ENCODE measurements around the gene PPP1CC.

The PPP1CC gene

GRCh38 chr12:110720516-110720915 lies 22.2 kb downstream of the PPP1CC start:
- no peak for DNase-seq

- DNase-seq = no peak
These were observed 24.3 kb downstream of the PPP1CC start for GRCh38 chr12:110718222-110718908.

GRCh38 chr12:110717037-110717436 lies 25.7 kb downstream of the PPP1CC start:
- DNase-seq = no peak

DNA sequence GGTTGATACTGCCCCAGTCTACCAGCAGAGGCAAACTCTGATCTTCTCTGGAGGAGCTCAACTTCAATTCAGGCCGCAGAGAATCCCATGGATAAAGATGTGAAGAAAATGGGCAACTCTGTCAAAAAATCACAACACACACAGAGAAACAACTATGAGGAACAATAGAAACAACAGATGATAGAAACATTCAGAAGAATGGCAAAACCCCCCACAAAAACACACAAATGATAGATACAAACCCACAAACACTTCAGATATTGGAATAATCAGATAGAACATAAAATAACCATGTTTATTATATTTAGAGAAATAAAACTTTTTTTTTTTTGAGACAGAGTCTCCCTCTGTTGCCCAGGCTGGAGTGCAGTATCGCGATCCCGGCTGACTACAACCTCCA lies 33.8 kb downstream of the PPP1CC start:
- DNase-seq = no peak

GRCh38 chr12:110705309-110705708 lies 37.4 kb downstream of the PPP1CC start:
- no peak for DNase-seq

DNA sequence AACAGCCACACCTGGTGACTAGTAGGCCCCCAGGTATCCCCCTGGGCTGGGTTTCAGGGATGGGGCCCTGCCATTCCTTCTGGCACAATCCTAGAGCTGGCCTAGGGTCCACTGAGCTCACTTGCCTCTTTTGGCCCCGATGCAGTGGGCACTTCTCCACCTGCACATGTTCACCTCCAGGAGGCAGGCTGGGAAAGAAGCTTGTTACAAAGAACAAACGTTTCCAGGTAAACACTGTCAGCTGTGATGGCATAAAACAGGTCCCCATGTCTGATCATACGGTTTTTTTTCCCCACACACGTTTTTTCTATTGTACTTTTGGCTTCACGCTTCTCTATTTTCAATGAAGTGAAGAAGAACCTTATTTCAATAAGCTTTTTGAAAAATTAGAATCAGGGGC lies 37.9 kb downstream of the PPP1CC start:
- no peak for DNase-seq

DNA sequence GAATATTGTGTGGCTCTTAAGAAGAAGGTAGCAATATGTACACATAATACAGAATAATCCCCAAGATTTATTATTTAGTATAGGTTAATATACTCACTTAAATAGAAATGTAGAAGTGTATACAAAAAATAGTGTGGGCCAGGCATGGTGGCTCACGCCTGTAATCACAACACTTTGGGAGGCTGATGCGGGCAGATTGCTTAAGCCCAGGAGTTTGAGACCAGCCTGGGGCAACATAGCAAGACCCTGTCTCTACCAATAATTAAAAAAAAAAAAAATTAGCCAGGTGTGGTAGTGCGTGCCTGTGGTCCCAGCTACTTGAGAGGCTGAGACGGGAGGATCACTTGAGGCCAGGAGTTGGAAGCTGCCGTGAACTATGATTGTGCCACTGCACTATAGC lies 38.5 kb downstream of the PPP1CC start:
- DNase-seq = no peak

DNA sequence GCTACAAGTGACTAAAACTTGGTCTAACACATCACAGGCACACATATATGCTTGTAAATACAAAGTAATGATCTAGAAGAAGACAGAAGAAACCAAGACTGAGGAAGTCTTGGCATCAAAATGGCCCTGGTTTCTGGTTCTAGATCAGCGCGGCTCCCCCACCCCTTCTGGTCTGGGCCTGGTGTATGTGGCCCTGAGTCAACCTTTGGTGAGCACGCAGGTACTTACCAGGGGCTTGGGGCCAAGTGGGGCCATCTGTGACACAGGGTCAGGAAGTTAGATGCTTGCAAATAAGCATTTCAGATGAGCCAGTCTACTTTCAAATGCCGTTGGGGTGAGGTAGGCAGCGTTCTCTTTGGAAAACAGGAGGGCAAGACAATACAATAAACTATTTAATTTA lies 40.6 kb downstream of the PPP1CC start:
- no peak for DNase-seq

GRCh38 chr12:110699591-110700445 lies 42.9 kb downstream of the PPP1CC start:
- DNase-seq = no peak

DNA sequence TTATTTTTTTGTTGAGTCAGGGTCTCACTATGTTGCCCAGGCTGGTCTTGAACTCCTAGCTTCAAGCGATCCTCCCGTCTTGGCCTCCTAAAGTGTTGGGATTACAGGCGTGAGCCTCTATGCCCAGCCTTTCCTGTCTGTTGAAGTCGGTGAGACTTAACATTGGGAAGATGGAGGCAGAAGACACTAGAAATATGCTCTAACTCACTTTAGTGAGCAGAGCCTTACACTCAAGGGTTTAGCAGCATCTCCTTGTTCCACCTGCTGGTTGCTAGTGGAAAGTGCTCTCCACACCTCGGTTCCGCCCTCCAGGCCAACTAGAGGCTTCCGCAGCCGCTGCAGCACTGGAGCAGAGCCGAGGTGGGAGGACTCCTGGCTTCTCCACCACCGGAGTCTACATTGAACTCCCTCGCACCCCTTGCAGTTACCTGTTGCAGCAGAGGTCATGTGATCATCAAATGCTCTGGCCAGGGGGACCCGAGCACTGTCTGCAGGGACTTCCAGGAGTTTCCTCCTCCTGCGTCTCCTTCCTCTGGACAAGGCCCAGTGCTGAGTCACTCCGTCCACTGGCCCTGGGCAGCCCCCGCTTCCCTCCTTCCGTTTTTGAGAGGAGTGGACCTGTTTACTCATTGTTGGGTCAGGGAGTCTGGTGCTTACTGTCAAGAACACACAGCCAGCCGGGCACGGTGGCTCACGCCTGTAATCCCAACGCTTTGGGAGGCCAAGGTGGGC lies 44.4 kb downstream of the PPP1CC start:
- no peak for DNase-seq

DNA sequence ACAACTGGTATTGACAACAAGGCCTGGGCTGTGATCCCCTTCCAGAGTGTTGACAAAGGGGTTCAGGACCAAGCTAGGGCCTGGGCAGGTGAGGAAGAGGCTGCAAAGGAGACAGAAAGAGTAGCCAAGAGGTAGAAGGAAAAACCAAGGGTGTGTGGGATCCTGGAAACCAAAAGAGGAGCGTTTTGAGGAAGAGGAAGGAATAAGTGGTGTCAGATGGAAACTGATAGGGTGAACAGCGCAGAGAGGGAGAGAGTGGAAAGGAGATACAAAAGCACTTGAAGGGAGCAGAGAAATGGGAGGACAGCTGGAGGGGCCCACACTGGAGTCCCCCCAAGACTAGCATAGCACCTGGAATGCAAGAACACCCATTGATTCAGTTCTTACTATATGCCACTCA lies 45.5 kb downstream of the PPP1CC start:
- no peak for DNase-seq

DNA sequence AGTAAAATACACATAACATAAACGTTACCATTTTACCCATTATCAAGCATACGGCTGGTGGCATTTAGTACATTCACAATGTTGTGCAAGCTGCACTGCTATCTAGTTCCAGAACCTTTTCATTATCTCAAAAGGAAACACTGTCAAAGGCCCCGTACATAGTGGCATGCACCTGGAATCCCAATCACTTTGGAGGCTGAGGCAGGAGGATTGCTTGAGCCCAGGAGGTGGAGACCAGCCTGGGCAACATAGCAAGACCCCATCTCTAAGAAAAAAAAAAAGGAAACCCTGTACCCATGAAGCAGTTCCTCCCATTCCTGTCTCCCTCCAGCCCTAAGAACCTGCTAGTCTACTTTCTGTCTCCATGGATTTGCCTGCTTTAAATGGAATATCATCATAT lies 46.4 kb downstream of the PPP1CC start:
- no peak for DNase-seq

- DNase-seq = no peak
These were observed 48.3 kb downstream of the PPP1CC start for GRCh38 chr12:110694330-110694901.

DNA sequence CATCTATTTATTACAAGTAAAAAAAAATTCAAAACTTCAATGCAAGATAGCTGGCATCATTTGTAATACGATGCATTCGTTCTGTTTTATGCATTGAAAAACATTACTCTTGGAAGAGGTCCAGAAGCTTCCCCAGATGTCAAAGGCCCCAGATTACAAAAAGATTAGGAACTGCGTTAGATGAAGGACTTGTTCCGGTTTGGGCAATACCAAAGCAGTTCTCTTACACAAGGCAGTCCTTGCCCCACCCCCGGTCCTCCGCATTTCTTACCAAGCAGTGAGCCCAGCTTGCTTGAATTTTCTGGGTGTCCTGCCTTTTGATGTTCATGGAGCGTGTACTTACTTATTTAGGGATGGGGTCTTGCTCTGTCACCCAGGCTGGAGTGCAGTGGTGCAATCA lies 49.0 kb downstream of the PPP1CC start:
- DNase-seq = no peak

DNA sequence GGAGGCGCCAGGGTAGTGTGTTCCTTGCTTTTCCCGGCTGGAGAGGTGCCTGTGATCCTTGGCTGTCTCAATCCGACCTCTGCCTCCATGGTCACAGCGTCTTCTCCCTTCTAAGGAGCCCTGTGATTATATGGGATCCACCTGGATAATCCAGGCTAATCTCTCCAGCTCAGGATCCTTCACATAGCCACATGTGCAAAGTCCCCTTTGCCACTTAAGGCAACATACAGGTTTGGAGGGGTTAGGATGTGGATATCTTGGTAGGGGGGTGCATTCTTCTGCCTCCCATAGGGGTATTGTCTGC lies 52.6 kb downstream of the PPP1CC start:
- DNase-seq = no peak

- no peak for DNase-seq
These were observed 53.2 kb downstream of the PPP1CC start for GRCh38 chr12:110689281-110690126.

GRCh38 chr12:110688446-110689280 lies 54.0 kb downstream of the PPP1CC start, which contains the start of gene HVCN1:
HVCN1 (minus strand) TSS chr12:110689115; CDS start chr12:110683245, 5,870 bp downstream.
- no peak for DNase-seq

DNA sequence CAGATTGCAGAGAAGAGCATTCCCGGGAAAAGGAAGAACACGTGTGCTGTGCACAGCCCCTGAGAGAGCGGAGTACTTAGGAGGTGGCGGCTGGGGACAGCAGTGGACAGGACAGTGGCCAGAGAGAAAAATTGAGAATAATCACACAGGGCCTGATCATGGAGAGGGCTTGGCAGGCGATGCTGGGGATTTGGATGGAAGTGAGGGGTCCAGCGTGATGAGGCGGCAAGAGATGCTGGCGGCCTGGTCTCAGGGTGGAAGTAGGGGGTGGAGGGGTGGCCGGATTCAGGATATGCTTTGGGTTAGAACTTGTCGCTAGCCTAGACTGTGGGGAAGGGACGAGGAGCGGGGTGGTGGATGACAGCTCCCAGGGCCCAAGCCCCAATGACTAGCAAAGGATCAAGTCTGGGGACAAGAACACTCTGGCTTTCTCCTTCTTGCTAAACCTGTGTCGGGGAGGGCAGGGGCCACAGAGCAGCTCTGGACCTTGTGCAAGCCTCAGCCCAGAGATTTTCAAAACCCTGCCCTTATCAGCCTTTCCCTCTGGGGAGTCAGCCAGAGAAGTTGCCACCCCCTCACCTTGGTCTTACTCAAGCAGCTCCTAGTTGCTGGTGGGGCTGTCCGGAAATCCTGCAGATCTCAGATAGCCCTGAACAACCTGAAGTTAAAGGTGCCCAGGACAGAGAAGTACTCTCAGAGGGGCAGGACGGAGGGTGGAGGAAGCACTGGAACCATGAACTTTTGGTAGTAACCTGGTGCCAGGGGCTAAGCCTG lies 55.1 kb downstream of the PPP1CC start:
- no peak for DNase-seq

DNA sequence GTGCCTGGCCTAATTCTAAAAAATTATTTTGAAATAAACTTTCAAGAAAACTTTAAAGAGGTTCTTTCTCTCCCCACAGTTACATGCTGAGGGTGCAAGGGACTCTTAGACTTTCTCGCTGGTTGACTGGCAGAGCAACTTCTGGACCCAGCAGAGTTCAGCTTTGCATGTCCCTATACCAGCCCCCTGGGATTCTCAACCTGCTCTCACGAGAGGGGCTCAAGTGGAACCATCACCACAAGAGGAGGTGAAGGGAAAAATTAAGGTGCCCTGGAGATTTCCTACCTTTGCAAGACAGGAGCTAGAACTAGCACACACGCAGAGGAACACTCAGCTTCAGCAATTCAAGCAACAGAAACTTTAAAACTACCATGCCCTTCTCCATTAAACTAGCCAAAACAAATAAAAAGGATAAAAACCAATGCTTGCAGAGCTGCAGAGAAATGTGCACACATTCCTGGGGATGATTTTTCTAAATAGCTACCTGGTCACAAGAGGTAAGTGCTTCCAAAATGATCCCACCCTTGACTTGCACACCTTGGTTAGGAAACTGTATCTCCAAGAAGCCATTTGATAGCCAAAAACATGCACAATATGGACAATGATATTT lies 56.3 kb downstream of the PPP1CC start:
- DNase-seq = no peak

DNA sequence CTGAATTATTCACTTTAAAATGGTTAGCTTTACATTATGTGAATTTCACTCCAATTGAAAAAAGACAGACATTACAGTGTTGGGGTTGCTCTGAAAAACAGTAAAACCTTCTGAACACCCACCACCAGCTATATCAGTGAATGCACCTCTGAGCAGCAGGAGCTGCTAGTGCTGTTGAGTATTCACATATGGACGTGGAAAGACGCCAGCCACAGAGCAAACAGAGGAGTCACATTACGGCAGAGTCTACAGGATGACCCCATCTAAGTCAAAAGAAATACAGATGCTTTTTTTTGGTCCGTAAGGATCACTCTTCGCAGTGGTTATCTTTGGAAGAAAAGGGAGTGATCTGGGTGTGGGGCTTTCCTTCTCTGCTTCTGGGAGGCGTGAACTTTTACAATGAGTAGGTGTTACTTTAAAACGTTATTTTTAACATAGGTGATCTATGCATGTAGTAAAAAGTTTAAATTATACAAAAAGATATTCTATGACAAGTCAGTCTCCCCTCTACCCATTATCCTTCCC lies 58.3 kb downstream of the PPP1CC start:
- DNase-seq = no peak

All from NCI-H748 treated with DMSO at 0.1 percent for 48 hours (cell line).